Dermis microvascular lymphatic vessel endothelial cell (primary cell): ENCODE results near the gene EEF1A2. TPM values are rescaled to one million over a fixed set of nuclear protein-coding genes. Genes with fewer than 3 reads are reported as not detected.
"Not testable (repeated sequence)": the region's sequence is repeated elsewhere in the genome, so short reads cannot be mapped to it uniquely, and the experiment has no call there.

Experiments
- DNase-seq, 2 donors: peaks; one replicate each; pipeline versions ENCODE4 v3.0.0 to v3.0.0-alpha.2; 2010; ENCODE audit warnings: low read depth in 2 of 2
- total RNA-seq: library from RNA; depleted of rRNA; stranded (reverse); fragments of >200 nt; gene quantifications from 2 replicates; pipeline ENCODE4 v1.2.1, GENCODE V29; 2014

Gene EEF1A2
- total RNA-seq, 1 donor from 2014 or later: 9.2 TPM

- no peak for DNase-seq
Observed at GRCh38 chr20:63487116-63487764, 11.6 kb downstream of the EEF1A2 start.

- DNase-seq: no peak
Observed at GRCh38 chr20:63486300-63486855, 12.5 kb downstream of the EEF1A2 start.

- no peak for DNase-seq
Observed at GRCh38 chr20:63484651-63485403, 14.1 kb downstream of the EEF1A2 start.

GRCh38 chr20:63484236-63484635 lies 14.6 kb downstream of the EEF1A2 start:
- no peak for DNase-seq

- no peak for DNase-seq
Observed at GRCh38 chr20:63483834-63484233, 15.0 kb downstream of the EEF1A2 start.

GRCh38 chr20:63482021-63482587 lies 16.8 kb downstream of the EEF1A2 start:
- DNase-seq: no peak

- no peak for DNase-seq
Observed at GRCh38 chr20:63481503-63481902, 17.4 kb downstream of the EEF1A2 start.

GRCh38 chr20:63479695-63480419 lies 19.0 kb downstream of the EEF1A2 start:
- DNase-seq: not testable (repeated sequence)

GRCh38 chr20:63478346-63479302 lies 20.3 kb downstream of the EEF1A2 start:
- DNase-seq: no peak

- DNase-seq: no peak
Observed at GRCh38 chr20:63477944-63478343, 20.9 kb downstream of the EEF1A2 start.

GRCh38 chr20:63477061-63477616 lies 21.7 kb downstream of the EEF1A2 start:
- no peak for DNase-seq

- no peak for DNase-seq
Observed at GRCh38 chr20:63475209-63475608, 23.7 kb downstream of the EEF1A2 start.

- no peak for DNase-seq
Observed at GRCh38 chr20:63473555-63474449, 25.1 kb downstream of the EEF1A2 start.

GRCh38 chr20:63472862-63473390 lies 26.0 kb downstream of the EEF1A2 start:
- DNase-seq: no peak

GRCh38 chr20:63471981-63472831 lies 26.7 kb downstream of the EEF1A2 start, which contains the start of gene KCNQ2:
TSS of gene KCNQ2 (minus strand) at chr20:63472655. CDS start at chr20:63472463, 192 bp downstream.
- DNase-seq: no peak

- no peak for DNase-seq
Observed at GRCh38 chr20:63471717-63471980, 27.2 kb downstream of the EEF1A2 start.

GRCh38 chr20:63471002-63471716 lies 27.7 kb downstream of the EEF1A2 start:
- no peak for DNase-seq

GRCh38 chr20:63470410-63470809 lies 28.5 kb downstream of the EEF1A2 start:
- no peak for DNase-seq
